Lower lobe of right lung (tissue), 2 donors: ENCODE data around the gene ACOT11. TPM values are rescaled to one million over a fixed set of nuclear protein-coding genes. Genes with fewer than 3 reads are reported as not detected.
A peak's percentile ranks its signal among the peaks of the same experiment; 100 is the strongest.
"Not testable (repeated sequence)": the region's sequence is repeated elsewhere in the genome, so short reads cannot be mapped to it uniquely, and the experiment has no call there.

ENCODE experiments used
- ATAC-seq, 2 donors: fragments of 200-7000 bp; cut with Tn5 transposase; one replicate each; pipeline ENCODE4 v1.9.1; 2020 to 2022; ENCODE audit warnings: mild to moderate bottlenecking in 2 of 2, moderate library complexity in 2 of 2
- DNase-seq: peaks from one replicate; pipeline ENCODE4 v3.0.0-alpha.2; 2020
- H3K27ac ChIP-seq: fragments of 200-600 bp; one replicate; pipeline ENCODE4 v1.8.0; 2022
- H3K27me3 ChIP-seq: fragments of 200-600 bp; one replicate; pipeline ENCODE4 v1.8.0; 2022; ENCODE audit warnings: low read depth
- H3K36me3 ChIP-seq: fragments of 200-600 bp; one replicate; pipeline ENCODE4 v1.8.0; 2022; ENCODE audit warnings: mild to moderate bottlenecking
- H3K4me1 ChIP-seq: fragments of 200-600 bp; one replicate; pipeline ENCODE4 v1.8.0; 2022
- H3K4me3 ChIP-seq: fragments of 200-600 bp; one replicate; pipeline ENCODE4 v1.8.0; 2022; ENCODE audit warnings: mild to moderate bottlenecking
- H3K9me3 ChIP-seq: fragments of 200-600 bp; one replicate; pipeline ENCODE4 v1.8.0; 2022
- CTCF ChIP-seq: fragments of 200-600 bp; IDR thresholded peaks from one replicate; pipeline ENCODE4 v1.8.0; 2022; ENCODE audit warnings: antibody characterized with exemption, mild to moderate bottlenecking
- intact Hi-C: fragments of 100-400 bp; cut with DNase I; formaldehyde crosslinking; loops from one replicate; pipeline ENCODE4 v1.11.0; 2022
- total RNA-seq: library from RNA; stranded (reverse); fragmentation: NEBNext Ultra II Directional; extraction: Animal tissue kit (Norgen Biotek cat#: 25700); gene quantifications from one replicate; pipeline ENCODE4 v1.2.1, GENCODE V29; 2021
- donor health status: DM: no; HTN: yes; CAD: no; lungs with severe emphysema.

The ACOT11 gene
- total RNA-seq, 1 donor from 2014 or later: 5.0 TPM

GRCh38 chr1:54615531-54616279 lies 67.7 kb downstream of the ACOT11 start:
- DNase-seq (no peak), ATAC-seq (peak; percentile 12 to 30)
- no peak for TF ChIP-seq CTCF
- Histone ChIP-seq H3K27me3 (peaks cover 6% of the 10 kb centered on the region), H3K9me3 (no peaks in the 10 kb centered on the region), H3K4me3 (no peak overlapping the region), H3K4me1 (no peaks in the 10 kb centered on the region), H3K36me3 (no peaks in the 10 kb centered on the region), H3K27ac (no peak overlapping the region)
- intact Hi-C loops: no loop called here

GRCh38 chr1:54619749-54620148 lies 71.7 kb downstream of the ACOT11 start:
- H3K27me3 ChIP-seq: peaks cover 6% of the 10 kb centered on the region
- H3K27ac ChIP-seq: no peak overlapping the region
- H3K4me1 ChIP-seq: no peaks in the 10 kb centered on the region
- DNase-seq: no peak
- H3K36me3 ChIP-seq: no peaks in the 10 kb centered on the region
- intact Hi-C loops: no loop called here
- no peak for ATAC-seq
- H3K9me3 ChIP-seq: no peaks in the 10 kb centered on the region
- no peak overlapping the region for H3K4me3 ChIP-seq
- no peak for TF ChIP-seq CTCF

GRCh38 chr1:54623216-54624007 lies 75.4 kb downstream of the ACOT11 start, which contains the start of gene FAM151A:
Gene FAM151A (minus strand): TSS chr1:54623525. CDS start chr1:54623395, 130 bp downstream.
- H3K4me1 ChIP-seq: no peaks in the 10 kb centered on the region
- intact Hi-C loops: no loop called here
- TF ChIP-seq CTCF: no peak
- no peak within 1 kb of the TSS for H3K4me3 ChIP-seq
- DNase-seq (no peak), ATAC-seq (no peak)
- H3K36me3 ChIP-seq: no peaks in the 10 kb centered on the region
- H3K9me3 ChIP-seq: no peaks in the 10 kb centered on the region
- peaks cover 6% of the 10 kb centered on the region for H3K27me3 ChIP-seq
- H3K27ac ChIP-seq: no peak within 1 kb of the TSS

- DNase-seq (no peak), ATAC-seq (peak in 1 of 2 donors; percentile 37)
- intact Hi-C loops: no loop called here
- no peaks in the 10 kb centered on the region for H3K36me3 ChIP-seq
- H3K27ac ChIP-seq: no peak overlapping the region
- no peaks in the 10 kb centered on the region for H3K9me3 ChIP-seq
- H3K4me1 ChIP-seq: no peaks in the 10 kb centered on the region
- peaks cover 3% of the 10 kb centered on the region for H3K27me3 ChIP-seq
- no peak overlapping the region for H3K4me3 ChIP-seq
- no peak for TF ChIP-seq CTCF
Measured at GRCh38 chr1:54624466-54625464, 76.7 kb downstream of the ACOT11 start.

- H3K9me3 ChIP-seq: no peaks in the 10 kb centered on the region
- H3K27me3 ChIP-seq: no peaks in the 10 kb centered on the region
- no peak overlapping the region for H3K4me3 ChIP-seq
- DNase-seq (no peak), ATAC-seq (no peak)
- H3K36me3 ChIP-seq: no peaks in the 10 kb centered on the region
- no peaks in the 10 kb centered on the region for H3K4me1 ChIP-seq
- no peak for TF ChIP-seq CTCF
- intact Hi-C loops: no loop called here
- H3K27ac ChIP-seq: no peak overlapping the region
Measured at GRCh38 chr1:54627196-54627595, 79.2 kb downstream of the ACOT11 start.

- ATAC-seq, DNase-seq, H3K27ac ChIP-seq, H3K27me3 ChIP-seq, intact Hi-C loops, H3K36me3 ChIP-seq, H3K4me3 ChIP-seq, H3K4me1 ChIP-seq, H3K9me3 ChIP-seq: not testable (repeated sequence)
Measured at GRCh38 chr1:54635804-54636203, 87.8 kb downstream of the ACOT11 start.

- H3K4me1 ChIP-seq, H3K4me3 ChIP-seq, intact Hi-C loops, DNase-seq, H3K27me3 ChIP-seq, H3K27ac ChIP-seq, ATAC-seq, H3K9me3 ChIP-seq, H3K36me3 ChIP-seq: not testable (repeated sequence)
Measured at GRCh38 chr1:54636461-54637446, 88.7 kb downstream of the ACOT11 start.
